Measurements from ENCODE around the gene SBK1. TPM values are rescaled to one million over a fixed set of nuclear protein-coding genes. Genes with fewer than 3 reads are reported as not detected.

Gene SBK1
- total RNA-seq, 4 donors from 2014 or later, result 1.3 to 2.7 (median 1.8) TPM

GRCh38 chr16:28264656-28265055 lies 27.7 kb upstream of the SBK1 start:
- 32 to 35% methylated on average over 14 of the region's 14 CpGs for WGBS, 2 donors
- no peak for DNase-seq (ENCODE audit: low spot score in 2 of 2)
- intact Hi-C loops (cut with DNase I; ENCODE audit: low total_unique reads), result no loop called here

GRCh38 chr16:28265822-28266221 lies 26.5 kb upstream of the SBK1 start:
- WGBS, 2 donors, result 90 to 95% methylated on average over 5 of the region's 5 CpGs
- no peak for DNase-seq (ENCODE audit: low spot score in 2 of 2)
- TF ChIP-seq POLR2A (IDR thresholded peaks at IDR 0.05), result no peak
- intact Hi-C loops (cut with DNase I; ENCODE audit: low total_unique reads), result no loop called here
- no peak overlapping the region for H3K4me3 ChIP-seq (ENCODE audit: low read depth, poor library complexity, severe bottlenecking)

More at GRCh38 chr16:28264656-28265055, 27.7 kb upstream of the SBK1 start:
- no peak for TF ChIP-seq CTCF (IDR thresholded peaks at IDR 0.05)
- TF ChIP-seq POLR2A (IDR thresholded peaks at IDR 0.05), result no peak
- H3K4me3 ChIP-seq (ENCODE audit: low read depth, poor library complexity, severe bottlenecking), result no peak overlapping the region

GRCh38 chr16:28267356-28267755 lies 25.0 kb upstream of the SBK1 start:
- intact Hi-C loops (cut with DNase I; ENCODE audit: low total_unique reads), result no loop called here
- no peak overlapping the region for H3K4me3 ChIP-seq (ENCODE audit: low read depth, poor library complexity, severe bottlenecking)
- no peak for DNase-seq (ENCODE audit: low spot score in 2 of 2)
- no peak for TF ChIP-seq CTCF (IDR thresholded peaks at IDR 0.05)
- no peak for TF ChIP-seq POLR2A (IDR thresholded peaks at IDR 0.05)
- 58 to 59% methylated on average over 2 of the region's 2 CpGs for WGBS, 2 donors

- DNase-seq (ENCODE audit: low spot score in 2 of 2), result no peak
- intact Hi-C loops (cut with DNase I; ENCODE audit: low total_unique reads), result no loop called here
- TF ChIP-seq CTCF (IDR thresholded peaks at IDR 0.05) (no peak), POLR2A (IDR thresholded peaks at IDR 0.05) (no peak)
- WGBS, 2 donors, result 60 to 66% methylated on average over 4 of the region's 4 CpGs
- H3K4me3 ChIP-seq (ENCODE audit: low read depth, poor library complexity, severe bottlenecking), result no peak overlapping the region
Measured at GRCh38 chr16:28273511-28273910, 18.8 kb upstream of the SBK1 start.

GRCh38 chr16:28274676-28275075 lies 17.6 kb upstream of the SBK1 start:
- intact Hi-C loops (cut with DNase I; ENCODE audit: low total_unique reads), result no loop called here
- H3K4me3 ChIP-seq (ENCODE audit: low read depth, poor library complexity, severe bottlenecking), result no peak overlapping the region
- TF ChIP-seq CTCF (IDR thresholded peaks at IDR 0.05), result no peak
- no peak for TF ChIP-seq POLR2A (IDR thresholded peaks at IDR 0.05)
- no peak for DNase-seq (ENCODE audit: low spot score in 2 of 2)
- WGBS, 2 donors, result 70 to 71% methylated on average over 5 of the region's 5 CpGs

- no peak for DNase-seq (ENCODE audit: low spot score in 2 of 2)
- H3K4me3 ChIP-seq (ENCODE audit: low read depth, poor library complexity, severe bottlenecking), result no peak overlapping the region
- TF ChIP-seq POLR2A (IDR thresholded peaks at IDR 0.05) (no peak), CTCF (IDR thresholded peaks at IDR 0.05) (no peak)
- WGBS, 2 donors, result 81 to 82% methylated on average over 11 of the region's 11 CpGs
- intact Hi-C loops (cut with DNase I; ENCODE audit: low total_unique reads), result no loop called here
Measured at GRCh38 chr16:28276301-28276700, 16.0 kb upstream of the SBK1 start.

All from lower leg skin (tissue), 4 donors.